ENCODE results near the gene MOB1A.

DNA sequence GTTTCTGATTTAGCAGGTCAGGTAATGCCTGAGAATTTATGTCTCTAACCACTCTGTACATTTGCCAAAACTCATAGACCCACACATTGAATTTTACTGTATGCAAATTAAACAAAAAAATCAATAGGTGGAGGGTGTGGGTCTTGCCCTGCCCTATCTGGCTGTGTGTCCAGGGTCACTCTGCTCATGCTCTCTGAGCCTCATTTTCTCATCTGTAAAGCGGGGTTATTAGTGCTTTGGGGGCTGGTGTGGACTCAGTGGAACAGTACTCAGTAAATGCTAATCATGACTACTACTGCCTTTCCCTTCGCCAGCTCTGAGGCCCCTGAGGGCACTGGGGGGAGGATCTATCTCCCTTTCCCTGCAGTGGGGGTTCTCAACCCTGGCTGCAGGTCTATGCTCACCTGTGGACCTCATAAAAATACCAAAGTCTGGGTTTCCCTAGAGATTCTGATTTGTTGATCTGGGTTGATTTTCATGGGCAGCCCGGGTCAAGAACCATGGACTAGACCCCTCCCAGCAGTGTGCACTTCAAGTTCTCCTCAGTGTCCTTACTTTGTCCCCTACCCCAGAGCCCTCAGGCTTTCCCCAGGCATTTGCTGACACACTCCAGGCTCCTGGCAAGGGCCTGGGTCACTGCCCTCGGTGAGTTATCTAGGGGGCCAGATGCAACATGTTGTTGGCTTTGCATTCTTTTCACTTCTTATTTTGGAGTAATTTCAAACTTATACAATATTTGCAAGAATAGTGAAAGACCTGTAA is 47.2 kb upstream of the MOB1A start:
- TF ChIP-seq, protein P1, sequence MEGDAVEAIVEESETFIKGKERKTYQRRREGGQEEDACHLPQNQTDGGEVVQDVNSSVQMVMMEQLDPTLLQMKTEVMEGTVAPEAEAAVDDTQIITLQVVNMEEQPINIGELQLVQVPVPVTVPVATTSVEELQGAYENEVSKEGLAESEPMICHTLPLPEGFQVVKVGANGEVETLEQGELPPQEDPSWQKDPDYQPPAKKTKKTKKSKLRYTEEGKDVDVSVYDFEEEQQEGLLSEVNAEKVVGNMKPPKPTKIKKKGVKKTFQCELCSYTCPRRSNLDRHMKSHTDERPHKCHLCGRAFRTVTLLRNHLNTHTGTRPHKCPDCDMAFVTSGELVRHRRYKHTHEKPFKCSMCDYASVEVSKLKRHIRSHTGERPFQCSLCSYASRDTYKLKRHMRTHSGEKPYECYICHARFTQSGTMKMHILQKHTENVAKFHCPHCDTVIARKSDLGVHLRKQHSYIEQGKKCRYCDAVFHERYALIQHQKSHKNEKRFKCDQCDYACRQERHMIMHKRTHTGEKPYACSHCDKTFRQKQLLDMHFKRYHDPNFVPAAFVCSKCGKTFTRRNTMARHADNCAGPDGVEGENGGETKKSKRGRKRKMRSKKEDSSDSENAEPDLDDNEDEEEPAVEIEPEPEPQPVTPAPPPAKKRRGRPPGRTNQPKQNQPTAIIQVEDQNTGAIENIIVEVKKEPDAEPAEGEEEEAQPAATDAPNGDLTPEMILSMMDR (IDR thresholded peaks at IDR 0.05 in 2 of 3, conservative IDR thresholded peaks at IDR 0.05 in 1 of 3; ENCODE audit: control insufficient read depth in 2 of 3, extremely low read depth in 1 of 3, insufficient read depth in 1 of 3, low read depth in 3 of 3, low read length in 3 of 3) = no peak
- TF ChIP-seq, protein P2, sequence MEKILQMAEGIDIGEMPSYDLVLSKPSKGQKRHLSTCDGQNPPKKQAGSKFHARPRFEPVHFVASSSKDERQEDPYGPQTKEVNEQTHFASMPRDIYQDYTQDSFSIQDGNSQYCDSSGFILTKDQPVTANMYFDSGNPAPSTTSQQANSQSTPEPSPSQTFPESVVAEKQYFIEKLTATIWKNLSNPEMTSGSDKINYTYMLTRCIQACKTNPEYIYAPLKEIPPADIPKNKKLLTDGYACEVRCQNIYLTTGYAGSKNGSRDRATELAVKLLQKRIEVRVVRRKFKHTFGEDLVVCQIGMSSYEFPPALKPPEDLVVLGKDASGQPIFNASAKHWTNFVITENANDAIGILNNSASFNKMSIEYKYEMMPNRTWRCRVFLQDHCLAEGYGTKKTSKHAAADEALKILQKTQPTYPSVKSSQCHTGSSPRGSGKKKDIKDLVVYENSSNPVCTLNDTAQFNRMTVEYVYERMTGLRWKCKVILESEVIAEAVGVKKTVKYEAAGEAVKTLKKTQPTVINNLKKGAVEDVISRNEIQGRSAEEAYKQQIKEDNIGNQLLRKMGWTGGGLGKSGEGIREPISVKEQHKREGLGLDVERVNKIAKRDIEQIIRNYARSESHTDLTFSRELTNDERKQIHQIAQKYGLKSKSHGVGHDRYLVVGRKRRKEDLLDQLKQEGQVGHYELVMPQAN (conservative IDR thresholded peaks at IDR 0.05) = no peak
- TF ChIP-seq YY1 (IDR thresholded peaks at IDR 0.05; ENCODE audit: low read depth, low read length) = no peak
- no peak for TF ChIP-seq ZNF384 (IDR thresholded peaks at IDR 0.05; ENCODE audit: borderline replicate concordance, low read depth, low read length)
- TF ChIP-seq GATAD2B (conservative IDR thresholded peaks at IDR 0.05; ENCODE audit: low read depth) = no peak
- no peak for TF ChIP-seq CHD4 (IDR thresholded peaks at IDR 0.05)

All from GM12878 (cell line).